ENCODE measurements around the gene ADGRB2.

The ADGRB2 gene

GRCh38 chr1:31765516-31765915 lies 1.4 kb upstream of the ADGRB2 start:
- DNase-seq, result no peak

- peak in 29 of 56 donors; percentile 24 to 71 (median 56) for DNase-seq
Measured at GRCh38 chr1:31765041-31765467, 914 bp upstream of the ADGRB2 start.

- DNase-seq, result no peak
Measured at GRCh38 chr1:31763671-31764311, 349 bp downstream of the ADGRB2 start.

- DNase-seq, result peak in 50 of 56 donors; percentile 24 to 88 (median 66)
Measured at GRCh38 chr1:31762726-31763670, 1.1 kb downstream of the ADGRB2 start.

GRCh38 chr1:31762323-31762722 lies 1.8 kb downstream of the ADGRB2 start:
- DNase-seq, result no peak

GRCh38 chr1:31761883-31762282 lies 2.3 kb downstream of the ADGRB2 start:
- DNase-seq, result no peak

GRCh38 chr1:31760471-31761470 lies 3.4 kb downstream of the ADGRB2 start:
- DNase-seq, result peak in 31 of 56 donors; percentile 17 to 70 (median 42)

GRCh38 chr1:31759298-31760023 lies 4.7 kb downstream of the ADGRB2 start:
- no peak for DNase-seq

- DNase-seq, result no peak
Measured at GRCh38 chr1:31758823-31759222, 5.3 kb downstream of the ADGRB2 start.

GRCh38 chr1:31757989-31758388 lies 6.2 kb downstream of the ADGRB2 start:
- DNase-seq, result no peak

- DNase-seq, result peak in 2 of 56 donors; percentile 15 to 19
Measured at GRCh38 chr1:31757204-31757679, 6.9 kb downstream of the ADGRB2 start.

- no peak for DNase-seq
Measured at GRCh38 chr1:31756578-31756977, 7.6 kb downstream of the ADGRB2 start.

GRCh38 chr1:31755850-31756492 lies 8.2 kb downstream of the ADGRB2 start:
- no peak for DNase-seq

GRCh38 chr1:31755197-31755611 lies 8.9 kb downstream of the ADGRB2 start:
- DNase-seq, result peak in 7 of 56 donors; percentile 11 to 38 (median 25)

- peak in 2 of 56 donors; percentile 56 to 67 for DNase-seq
Measured at GRCh38 chr1:31754397-31754796, 9.7 kb downstream of the ADGRB2 start.

GRCh38 chr1:31753707-31754349 lies 10.3 kb downstream of the ADGRB2 start:
- peak; percentile 39 to 94 (median 84) for DNase-seq

GRCh38 chr1:31752952-31753475 lies 11.1 kb downstream of the ADGRB2 start:
- peak in 37 of 56 donors; percentile 9 to 80 (median 45) for DNase-seq

- DNase-seq, result no peak
Measured at GRCh38 chr1:31752258-31752657, 11.9 kb downstream of the ADGRB2 start.

GRCh38 chr1:31751822-31752241 lies 12.3 kb downstream of the ADGRB2 start:
- no peak for DNase-seq
